Calu3 (cell line): Measurements from ENCODE around the gene ABHD12. TPM values are rescaled to one million over a fixed set of nuclear protein-coding genes. Genes with fewer than 3 reads are reported as not detected.

Experiments
- BruUV-seq: library from RNA; stranded (reverse); fragments of 400-500 nt; replicated peaks from 2 replicates; lab custom pipeline; 2021; lab: Mats Ljungman, UMichigan
- CTCF ChIA-PET: fragments of 300-600 bp; sonication (Branson Sonifier 250); formaldehyde crosslinking; loops from one replicate; lab custom pipeline; 2022; ENCODE audit warnings: antibody characterized with exemption; lab: Charles Lee
- DNase-seq: peaks from one replicate; pipeline ENCODE4 v3.0.0; 2022
- H3K27ac Mint-ChIP-seq: one replicate; pipeline ENCODE4 v1.8.0; 2022; ENCODE audit warnings: mixed read lengths; ENCODE audit not compliant: unreplicated experiment
- H3K27me3 Mint-ChIP-seq: one replicate; pipeline ENCODE4 v1.8.0; 2022; ENCODE audit warnings: mixed read lengths; ENCODE audit not compliant: unreplicated experiment
- H3K36me3 Mint-ChIP-seq: one replicate; pipeline ENCODE4 v1.8.0; 2022; ENCODE audit warnings: mild to moderate bottlenecking, moderate library complexity, mixed read lengths; ENCODE audit not compliant: insufficient read depth, unreplicated experiment
- H3K4me1 Mint-ChIP-seq: one replicate; pipeline ENCODE4 v1.8.0; 2022; ENCODE audit warnings: mild to moderate bottlenecking, low read depth, mixed read lengths; ENCODE audit not compliant: unreplicated experiment
- H3K4me3 Mint-ChIP-seq: one replicate; pipeline ENCODE4 v1.8.0; 2022; ENCODE audit warnings: mild to moderate bottlenecking, low read depth, moderate library complexity, mixed read lengths; ENCODE audit not compliant: unreplicated experiment
- H3K9me3 Mint-ChIP-seq: one replicate; pipeline ENCODE4 v1.8.0; 2022; ENCODE audit warnings: low read depth, mixed read lengths; ENCODE audit not compliant: unreplicated experiment
- intact Hi-C: fragments of 100-400 bp; cut with micrococcal nuclease; formaldehyde crosslinking; loops from one replicate; pipeline ENCODE4 v1.10.0; 2022; ENCODE audit not compliant: unreplicated experiment
- total RNA-seq: library from RNA; stranded (reverse); gene quantifications from 2 replicates; pipeline ENCODE4 v1.2.3, GENCODE V29; 2022
- TF ChIP-seq, protein P1 (sequence below): fragments of 200-600 bp; IDR thresholded peaks from one replicate; pipeline ENCODE4 v1.8.0; 2022; ENCODE audit warnings: antibody characterized with exemption; ENCODE audit not compliant: unreplicated experiment

ABHD12 gene
- total RNA-seq, 1 experiment from 2014 or later: 21.3 TPM

DNA sequence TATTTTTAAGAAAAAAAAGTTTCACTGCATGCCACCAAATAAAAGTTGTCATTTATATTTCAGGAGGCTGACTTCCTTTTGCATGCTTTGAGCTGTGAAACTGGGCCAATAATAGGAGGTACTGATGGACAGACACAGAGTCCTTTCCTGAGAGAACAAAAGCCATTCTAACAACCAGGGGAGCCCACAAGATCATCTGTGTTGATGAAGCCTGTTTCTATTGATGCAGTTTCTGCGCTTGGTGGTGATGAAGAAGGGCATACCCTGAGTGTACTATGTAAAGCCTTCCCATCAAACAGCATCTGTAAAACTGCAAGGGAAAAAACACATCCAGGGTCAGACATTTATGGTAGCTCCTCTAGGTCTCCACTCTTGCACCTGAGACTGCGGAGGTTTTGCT is 34.8 kb downstream of the ABHD12 start:
- intact Hi-C loops: no loop called here
- CTCF ChIA-PET: no interaction called here
- Mint-ChIP-seq H3K27ac (no peak overlapping the region), H3K4me1 (no peaks in the 10 kb centered on the region), H3K4me3 (no peak overlapping the region), H3K9me3 (no peaks in the 10 kb centered on the region), H3K36me3 (no peaks in the 10 kb centered on the region), H3K27me3 (no peaks in the 10 kb centered on the region)
- DNase-seq: no peak
- BruUV-seq: no TSS peak
- TF ChIP-seq, protein P1, sequence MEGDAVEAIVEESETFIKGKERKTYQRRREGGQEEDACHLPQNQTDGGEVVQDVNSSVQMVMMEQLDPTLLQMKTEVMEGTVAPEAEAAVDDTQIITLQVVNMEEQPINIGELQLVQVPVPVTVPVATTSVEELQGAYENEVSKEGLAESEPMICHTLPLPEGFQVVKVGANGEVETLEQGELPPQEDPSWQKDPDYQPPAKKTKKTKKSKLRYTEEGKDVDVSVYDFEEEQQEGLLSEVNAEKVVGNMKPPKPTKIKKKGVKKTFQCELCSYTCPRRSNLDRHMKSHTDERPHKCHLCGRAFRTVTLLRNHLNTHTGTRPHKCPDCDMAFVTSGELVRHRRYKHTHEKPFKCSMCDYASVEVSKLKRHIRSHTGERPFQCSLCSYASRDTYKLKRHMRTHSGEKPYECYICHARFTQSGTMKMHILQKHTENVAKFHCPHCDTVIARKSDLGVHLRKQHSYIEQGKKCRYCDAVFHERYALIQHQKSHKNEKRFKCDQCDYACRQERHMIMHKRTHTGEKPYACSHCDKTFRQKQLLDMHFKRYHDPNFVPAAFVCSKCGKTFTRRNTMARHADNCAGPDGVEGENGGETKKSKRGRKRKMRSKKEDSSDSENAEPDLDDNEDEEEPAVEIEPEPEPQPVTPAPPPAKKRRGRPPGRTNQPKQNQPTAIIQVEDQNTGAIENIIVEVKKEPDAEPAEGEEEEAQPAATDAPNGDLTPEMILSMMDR: no peak

DNA sequence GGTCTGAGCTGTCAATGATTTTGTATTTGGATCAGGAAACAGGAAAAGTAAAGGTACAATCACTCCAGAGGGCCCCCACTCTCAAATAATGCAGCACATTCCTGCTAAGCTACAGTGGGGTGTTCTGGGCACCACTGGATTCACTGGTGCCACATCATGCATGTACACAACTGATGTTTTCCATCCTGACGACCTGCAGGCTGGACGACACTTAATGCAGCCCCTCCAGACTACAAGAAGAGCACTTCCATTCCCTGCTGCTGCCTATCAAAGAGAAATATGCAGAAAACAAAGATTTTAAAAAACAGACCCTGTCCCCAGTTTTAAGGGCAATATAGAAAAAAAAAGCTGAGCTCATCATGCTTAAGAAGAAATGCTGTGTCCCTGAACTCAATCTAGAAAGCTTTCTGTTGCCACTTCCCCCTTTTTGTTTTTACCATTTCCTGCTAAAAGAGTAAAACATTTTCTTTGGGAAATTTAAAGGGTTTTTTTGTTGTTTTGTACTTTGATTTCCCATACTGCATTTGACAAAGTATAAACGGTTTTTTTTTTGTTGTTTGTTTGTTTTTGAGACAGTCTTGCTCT is 35.5 kb downstream of the ABHD12 start:
- intact Hi-C loops: no loop called here
- BruUV-seq: no TSS peak
- Mint-ChIP-seq H3K36me3 (no peaks in the 10 kb centered on the region), H3K27ac (no peak overlapping the region), H3K9me3 (no peaks in the 10 kb centered on the region), H3K4me3 (no peak overlapping the region), H3K27me3 (no peaks in the 10 kb centered on the region), H3K4me1 (no peaks in the 10 kb centered on the region)
- TF ChIP-seq, protein P1: no peak
- no peak for DNase-seq
- CTCF ChIA-PET: no interaction called here

DNA sequence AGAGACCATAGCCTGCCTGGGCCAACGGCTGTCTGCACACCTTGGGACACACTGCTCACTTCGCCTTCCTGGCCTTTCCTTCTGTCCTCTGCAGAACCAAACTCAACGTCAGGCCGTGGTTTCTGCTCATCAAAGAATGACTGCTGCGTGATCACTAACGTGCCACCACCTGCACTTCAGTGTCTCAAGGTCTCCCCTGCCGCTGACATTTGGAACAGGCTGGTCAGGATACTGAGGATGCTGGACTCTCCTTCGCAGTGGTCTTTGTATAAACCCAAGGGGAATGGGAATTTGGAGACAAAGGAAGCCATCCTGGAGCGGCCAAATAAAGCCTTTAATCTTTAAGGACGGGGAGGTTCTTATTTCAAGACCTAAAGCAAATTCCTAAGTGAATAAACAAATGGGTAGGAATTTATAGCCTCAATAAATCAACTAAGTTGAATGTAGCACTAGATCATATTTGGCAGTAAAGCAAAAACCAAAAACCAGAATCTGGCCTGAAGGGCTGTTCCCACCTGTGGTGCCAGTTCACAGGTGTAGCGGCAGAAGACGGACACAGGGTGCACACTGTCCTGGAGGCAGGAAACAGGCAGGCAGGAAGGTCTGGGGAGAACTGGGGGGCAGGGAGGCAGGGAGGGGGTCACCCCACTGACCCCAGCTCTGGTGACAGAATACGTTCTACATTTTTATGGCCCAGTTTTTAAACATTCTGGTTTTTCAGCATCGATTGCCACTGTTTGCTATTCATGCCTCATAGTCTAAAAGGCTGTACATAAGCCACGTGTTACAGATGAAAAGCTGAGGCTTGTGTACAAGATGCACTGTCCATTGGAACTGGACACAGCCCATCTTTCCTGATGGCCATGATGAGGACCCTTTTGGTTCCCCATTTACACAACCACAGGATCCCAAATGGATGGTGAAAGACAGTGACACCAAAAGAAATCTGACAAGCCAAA is 36.6 kb downstream of the ABHD12 start:
- Mint-ChIP-seq H3K4me3 (no peak overlapping the region), H3K36me3 (no peaks in the 10 kb centered on the region), H3K9me3 (no peaks in the 10 kb centered on the region), H3K27ac (no peak overlapping the region), H3K27me3 (no peaks in the 10 kb centered on the region), H3K4me1 (no peaks in the 10 kb centered on the region)
- TF ChIP-seq, protein P1: no peak
- intact Hi-C loops: no loop called here
- DNase-seq: no peak
- BruUV-seq: no TSS peak
- CTCF ChIA-PET: no interaction called here

DNA sequence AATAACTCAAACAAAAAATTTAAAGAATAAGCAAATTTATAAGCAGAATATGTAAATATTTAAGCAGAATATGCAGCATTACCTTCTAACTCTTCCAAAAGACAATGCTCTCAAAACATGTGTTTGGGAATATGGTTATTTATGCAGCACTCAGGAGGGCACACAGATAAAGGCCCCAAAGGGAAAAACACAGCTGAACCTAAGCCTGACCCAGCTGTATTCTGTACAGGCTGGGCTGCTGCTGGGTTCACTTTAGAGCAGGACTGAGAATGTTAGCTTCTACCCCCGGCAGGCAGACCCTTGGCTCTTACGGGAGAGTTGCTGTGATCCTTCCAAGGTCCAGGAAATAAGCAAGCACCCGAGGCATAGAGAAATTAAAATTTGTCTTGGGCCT is 37.3 kb downstream of the ABHD12 start:
- Mint-ChIP-seq H3K27me3 (no peaks in the 10 kb centered on the region), H3K36me3 (no peaks in the 10 kb centered on the region), H3K4me1 (no peaks in the 10 kb centered on the region), H3K27ac (no peak overlapping the region), H3K4me3 (no peak overlapping the region), H3K9me3 (no peaks in the 10 kb centered on the region)
- TF ChIP-seq, protein P1: no peak
- no peak for DNase-seq
- CTCF ChIA-PET: no interaction called here
- intact Hi-C loops: no loop called here
- no TSS peak for BruUV-seq
